HK-2 (cell line): Measurements from ENCODE around the gene TSHZ1.
"Not testable (repeated sequence)": the region's sequence is repeated elsewhere in the genome, so short reads cannot be mapped to it uniquely, and the experiment has no call there.

Experiments
- DNase-seq: peaks from one replicate; pipeline ENCODE4 v3.0.0-alpha.2; 2018; ENCODE audit not compliant: unreplicated experiment

Gene TSHZ1

DNA sequence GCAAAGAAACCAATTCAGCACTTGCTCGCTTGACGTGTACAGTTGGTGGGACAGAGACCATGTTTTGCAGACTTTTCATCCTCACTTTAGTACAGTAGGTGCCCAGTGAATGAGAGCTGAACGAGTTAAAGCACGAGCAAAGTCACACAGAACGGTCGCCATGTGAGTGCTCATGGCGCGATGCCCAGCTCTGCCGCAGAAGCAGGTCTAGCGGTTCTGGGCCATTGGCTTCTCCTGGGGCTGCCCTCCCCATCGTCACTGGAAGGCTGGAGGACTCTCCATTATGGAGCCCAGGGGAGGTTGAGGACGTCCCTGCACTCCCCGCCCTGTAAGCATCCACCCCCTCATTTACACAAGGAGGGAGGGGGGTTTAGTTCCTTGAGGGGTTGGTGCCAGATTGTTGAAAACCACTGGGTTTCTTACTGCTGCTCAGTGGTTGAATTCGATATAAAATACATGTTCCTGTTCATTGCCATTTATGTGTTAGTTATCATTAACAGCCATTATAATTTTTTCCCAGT is 26.6 kb upstream of the TSHZ1 start:
- DNase-seq: no peak

DNA sequence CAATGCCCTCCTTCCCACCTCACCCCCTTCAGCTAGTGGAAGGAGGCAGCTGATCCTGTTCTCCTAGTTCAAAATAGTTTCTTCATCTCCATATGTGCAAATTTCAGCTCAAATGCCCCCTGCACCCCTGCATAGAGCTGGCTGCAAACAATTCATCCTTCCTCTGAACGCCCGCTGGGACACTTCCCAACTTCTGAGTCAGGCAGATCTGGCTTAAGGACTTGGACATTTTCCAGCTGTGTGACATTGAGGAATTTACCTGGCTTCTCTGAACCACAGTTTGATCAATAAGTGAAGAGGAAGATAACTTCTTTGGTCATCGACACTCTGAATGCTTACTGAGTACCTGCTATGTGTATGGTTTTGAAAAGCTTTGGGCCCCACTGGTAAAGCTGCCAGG is 25.1 kb upstream of the TSHZ1 start:
- DNase-seq: no peak

DNA sequence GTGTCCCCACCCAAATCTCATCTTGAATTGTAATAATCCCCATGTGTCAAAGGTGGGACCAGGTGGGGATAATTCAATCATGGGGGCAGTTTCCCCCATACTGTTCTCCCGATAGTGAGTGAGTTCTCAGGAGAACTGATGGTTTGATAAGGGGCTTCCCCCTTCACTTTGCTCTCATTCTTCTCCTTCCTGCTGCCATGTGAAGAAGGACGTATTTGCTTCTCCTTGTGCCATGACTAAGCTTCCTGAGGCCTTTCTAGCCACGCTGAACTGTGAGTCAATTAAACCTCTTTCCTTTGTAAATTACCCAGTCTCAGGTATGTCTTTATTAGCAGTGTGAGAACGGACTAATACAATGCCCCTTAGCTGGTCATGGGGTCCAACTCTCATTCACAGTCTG is 22.9 kb upstream of the TSHZ1 start:
- not testable (repeated sequence) for DNase-seq

DNA sequence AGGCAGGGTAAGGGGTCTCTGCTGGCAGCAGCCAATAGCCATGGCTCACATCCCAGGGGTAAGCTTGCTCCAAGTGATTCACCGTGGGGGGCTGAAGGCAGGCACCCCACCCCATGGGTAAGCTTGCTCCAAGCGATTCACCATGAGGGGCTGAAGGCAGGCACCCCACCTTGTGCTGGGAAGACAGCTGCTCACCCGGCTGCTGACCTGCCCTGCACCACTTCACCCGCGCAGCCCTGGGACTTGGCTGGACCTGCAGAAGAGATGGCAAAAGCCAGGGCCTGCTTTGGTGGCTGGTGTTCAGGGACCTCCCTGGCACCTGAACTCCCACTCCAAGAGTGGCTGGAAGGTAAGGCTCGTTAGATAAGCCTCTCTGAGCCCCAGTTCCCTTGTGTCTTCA is 20.9 kb upstream of the TSHZ1 start:
- no peak for DNase-seq

DNA sequence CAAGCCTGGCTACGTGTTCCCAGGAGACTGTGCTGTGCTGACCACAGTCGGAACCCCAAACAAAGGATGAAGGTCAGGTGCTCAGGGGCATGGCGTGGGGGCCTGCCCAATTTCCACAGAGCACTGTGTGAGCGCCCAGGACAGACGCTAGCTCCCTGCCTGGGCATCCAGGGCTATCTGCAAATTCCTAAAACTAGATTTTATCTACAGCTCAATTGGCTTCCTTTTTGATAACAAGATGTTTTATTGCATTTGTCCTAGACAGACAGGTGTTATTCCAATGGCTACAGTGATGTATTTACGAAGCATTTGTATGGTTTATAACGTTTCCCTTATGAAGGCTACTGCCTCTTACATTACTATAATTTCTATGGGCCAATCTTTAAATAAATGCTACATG is 17.7 kb upstream of the TSHZ1 start:
- DNase-seq: no peak

DNA sequence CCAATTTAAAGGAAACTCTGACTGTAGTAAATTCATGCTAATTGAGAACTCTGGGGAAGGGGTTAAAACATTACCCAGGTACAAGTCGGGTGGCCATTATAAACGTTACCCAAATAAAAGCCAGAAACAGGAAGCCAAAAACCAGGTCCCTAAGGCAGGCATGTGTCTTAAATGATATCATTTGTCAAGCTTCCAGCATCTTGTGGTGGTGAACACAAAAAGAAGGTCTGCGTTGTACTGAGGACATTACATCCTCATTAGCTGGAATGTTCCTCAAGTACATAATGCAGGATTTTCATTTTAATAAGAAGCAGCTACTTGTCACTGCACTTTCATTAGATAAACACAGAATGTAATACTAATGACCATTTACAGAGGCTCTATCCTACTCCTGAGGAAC is 12.6 kb upstream of the TSHZ1 start:
- DNase-seq: no peak

DNA sequence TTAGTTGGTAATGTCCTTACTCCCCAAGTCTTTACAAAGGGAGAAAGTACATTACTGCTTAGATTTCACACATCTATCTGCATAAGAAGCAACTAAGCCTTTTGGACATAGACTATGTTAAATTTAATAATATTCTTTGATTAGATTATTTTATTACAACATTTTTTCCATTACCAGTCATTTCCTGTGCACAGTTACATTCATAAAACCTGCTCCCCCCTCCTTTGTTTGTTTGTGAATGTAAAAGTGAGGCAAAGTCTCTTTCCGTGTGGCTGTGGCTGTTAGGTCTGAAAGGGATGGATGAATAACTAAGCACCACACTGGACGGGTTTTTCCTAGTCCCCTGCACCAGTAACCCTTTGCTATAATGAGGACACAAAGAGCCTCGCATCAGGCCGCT is 11.3 kb upstream of the TSHZ1 start:
- no peak for DNase-seq

DNA sequence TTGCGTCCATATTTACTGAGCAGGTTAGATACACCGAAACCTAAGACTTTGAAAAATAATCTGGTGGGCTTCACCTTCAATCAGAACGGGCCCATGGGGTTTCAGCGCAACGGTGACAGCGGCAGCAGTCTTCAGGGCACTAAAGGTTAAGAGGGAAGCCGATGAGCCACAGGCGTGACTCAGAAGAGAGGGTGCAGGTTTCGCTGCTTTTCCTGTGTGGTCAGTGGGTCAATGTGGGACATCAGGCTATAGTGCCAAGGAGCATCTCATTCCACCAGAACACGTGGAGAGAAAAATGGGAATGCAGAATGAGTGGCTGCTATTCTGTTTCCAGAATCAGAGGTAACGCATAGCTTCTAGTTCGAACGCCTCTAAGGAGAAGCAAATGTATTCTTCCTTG is 10.5 kb upstream of the TSHZ1 start:
- DNase-seq: no peak

DNA sequence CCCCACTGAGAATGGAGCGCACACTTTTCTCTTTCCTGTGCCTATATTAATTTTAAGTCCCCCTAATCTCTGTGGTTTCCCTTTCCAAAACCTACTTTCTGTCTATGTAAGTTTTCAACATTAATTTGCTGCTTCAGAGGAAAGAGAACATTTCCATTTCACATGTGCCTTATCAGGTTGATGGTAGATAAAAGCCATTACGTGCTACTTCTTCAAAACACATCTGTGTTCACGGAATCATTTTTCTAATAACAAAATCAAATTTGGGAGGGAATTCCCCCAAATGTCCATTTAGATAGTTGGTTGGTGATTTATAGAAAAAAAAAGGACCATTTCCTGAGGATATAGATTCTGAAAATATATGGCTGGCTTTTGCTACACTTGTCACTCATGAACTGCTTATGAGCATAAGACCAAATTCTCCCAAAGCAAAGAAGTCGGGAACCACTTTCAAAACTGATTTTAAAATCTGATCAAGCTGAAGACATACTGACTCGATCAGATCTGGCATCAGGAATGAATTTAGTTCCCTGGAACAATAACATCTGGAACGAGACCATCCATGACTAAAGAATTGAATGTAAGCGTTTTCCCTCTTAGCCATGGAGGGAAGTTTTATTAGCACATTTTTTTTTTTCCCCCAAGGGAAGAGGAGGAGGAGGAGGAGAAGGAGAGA is 9.9 kb upstream of the TSHZ1 start:
- DNase-seq: no peak

DNA sequence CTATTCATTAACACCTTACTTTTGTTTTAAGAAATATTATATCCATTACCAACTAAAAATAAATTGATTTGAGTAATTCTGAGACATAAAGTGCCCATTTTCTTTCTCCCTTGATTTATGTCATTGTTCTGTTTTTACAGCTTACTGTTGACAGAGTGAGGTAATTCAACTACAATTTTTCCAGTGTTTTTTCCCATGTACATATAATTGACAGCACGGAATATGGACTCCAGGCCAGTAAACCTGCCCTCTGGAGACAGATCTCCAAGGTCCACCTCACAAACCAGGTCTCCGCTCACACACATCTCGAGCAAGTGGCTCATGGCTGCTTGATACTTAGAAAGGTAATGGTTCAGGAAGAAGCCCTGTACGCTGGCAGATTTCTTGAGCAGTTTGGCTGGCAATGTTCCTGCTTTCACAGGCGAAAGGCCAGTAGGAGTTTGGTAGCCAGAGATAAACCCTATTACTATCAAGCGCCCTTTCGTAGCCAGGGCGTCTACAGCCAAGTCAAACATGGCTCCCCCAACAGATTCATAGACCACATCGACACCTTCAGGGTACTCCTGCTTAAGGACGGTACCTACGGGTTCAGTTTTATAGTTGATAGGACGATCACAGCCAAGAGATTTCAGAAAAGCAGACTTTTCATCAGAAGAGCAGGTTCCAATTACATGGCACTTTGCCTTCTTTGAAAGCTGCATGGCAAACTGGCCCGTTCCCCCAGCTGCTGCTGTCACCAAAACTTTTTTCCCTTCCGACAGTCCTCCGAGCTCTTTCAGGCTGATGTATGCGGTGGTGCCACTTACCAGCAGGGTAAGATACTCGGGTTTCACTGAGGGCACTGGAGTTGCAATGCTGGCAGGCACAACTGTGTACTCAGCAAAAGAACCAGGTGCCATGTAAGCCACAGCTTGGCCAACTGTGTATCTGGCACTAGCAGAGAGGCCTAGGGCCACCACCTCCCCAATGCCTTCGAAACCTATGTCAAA is 9.0 kb upstream of the TSHZ1 start:
- DNase-seq: no peak

DNA sequence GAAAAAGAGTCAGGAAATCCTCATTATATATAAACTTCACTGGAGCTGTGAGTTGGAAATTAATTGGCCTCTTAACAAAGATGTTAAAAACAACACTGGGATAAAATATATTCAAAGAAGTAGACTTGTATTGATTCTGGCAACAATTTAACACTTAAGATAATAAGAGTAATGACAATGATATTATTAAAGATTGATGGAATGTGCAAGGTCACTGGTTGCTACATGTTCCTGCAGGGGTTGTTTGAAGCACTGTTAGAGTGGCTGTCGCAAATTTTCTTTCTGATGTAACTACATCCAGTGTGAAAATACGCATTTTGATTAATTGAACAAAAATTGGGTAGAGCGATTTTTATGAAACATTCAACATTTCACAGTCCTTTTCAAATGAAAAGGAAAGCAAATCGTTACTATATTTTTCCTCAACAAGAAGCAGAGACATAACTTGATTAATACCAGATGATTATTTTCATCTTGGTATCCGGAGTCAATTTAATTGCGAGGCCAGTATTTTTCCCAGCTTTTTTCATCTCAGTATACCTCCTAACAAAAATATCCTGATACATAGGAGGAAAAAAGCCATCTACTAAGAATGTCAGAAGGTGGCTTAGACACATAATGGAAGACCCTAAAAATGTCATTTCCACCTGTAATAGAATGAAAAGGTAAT is 7.8 kb upstream of the TSHZ1 start:
- DNase-seq: no peak

DNA sequence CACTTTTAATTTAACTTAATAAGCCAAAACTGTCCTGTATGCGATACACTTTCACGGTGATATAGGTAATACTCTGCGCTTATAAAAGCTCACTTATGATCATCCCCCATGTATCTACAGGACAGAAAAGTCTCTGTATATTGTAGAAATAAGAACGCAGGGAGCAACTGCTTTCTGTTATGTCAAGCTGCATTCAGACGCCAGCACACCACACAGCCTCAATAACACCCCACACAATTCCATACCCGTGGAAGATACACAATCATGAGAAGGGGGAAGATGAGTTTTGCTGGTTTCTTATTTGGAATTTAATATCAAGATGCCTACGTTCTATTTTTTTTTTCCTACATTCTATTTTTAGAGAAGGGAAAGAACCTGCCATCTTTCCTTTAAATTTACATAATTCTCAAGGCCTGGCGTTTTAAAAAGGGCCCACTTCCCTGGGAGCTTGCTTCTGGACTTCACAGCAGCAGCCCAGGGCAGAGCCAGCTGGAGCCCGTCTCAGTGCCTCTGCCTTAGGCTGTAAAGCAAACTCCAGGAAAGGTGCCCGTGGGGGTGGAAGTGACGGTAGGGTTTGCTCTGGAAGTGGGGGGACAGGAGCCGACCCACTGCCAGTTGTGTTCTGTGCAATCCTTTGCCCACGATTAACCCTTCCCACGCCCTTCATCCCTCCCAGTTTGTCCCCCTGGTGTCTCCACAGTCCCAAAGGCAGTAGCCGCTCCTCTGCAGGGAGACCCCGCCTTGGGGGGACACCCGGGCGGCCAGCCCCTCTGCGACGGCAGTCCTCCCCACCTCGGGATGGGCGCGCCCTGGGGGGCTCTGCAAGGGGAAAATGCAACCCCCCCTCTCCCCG is 7.0 kb upstream of the TSHZ1 start:
- DNase-seq: no peak

DNA sequence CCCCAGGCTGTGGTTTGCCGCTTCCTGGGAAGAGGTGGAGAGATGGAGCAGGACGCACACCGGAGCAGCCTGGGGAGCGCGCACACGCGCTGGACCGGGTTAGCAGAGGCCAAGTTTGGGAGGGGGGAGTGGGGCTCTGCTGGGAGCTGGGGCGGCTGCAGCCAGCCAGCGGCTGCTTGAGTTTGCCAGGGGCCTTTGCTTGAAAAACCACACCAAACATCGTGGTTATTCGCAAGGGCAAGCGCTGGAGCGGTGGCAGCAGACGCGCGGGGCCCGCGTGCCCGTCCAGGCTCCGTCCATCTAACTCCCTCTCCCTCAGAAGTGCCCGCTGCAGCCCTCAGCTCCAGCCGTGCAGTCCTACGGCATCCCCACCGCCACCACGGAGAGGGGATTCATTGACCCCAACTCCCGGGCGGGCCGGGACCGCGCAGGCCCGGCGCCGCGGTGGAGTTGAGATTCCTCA is 6.3 kb upstream of the TSHZ1 start:
- DNase-seq: no peak

DNA sequence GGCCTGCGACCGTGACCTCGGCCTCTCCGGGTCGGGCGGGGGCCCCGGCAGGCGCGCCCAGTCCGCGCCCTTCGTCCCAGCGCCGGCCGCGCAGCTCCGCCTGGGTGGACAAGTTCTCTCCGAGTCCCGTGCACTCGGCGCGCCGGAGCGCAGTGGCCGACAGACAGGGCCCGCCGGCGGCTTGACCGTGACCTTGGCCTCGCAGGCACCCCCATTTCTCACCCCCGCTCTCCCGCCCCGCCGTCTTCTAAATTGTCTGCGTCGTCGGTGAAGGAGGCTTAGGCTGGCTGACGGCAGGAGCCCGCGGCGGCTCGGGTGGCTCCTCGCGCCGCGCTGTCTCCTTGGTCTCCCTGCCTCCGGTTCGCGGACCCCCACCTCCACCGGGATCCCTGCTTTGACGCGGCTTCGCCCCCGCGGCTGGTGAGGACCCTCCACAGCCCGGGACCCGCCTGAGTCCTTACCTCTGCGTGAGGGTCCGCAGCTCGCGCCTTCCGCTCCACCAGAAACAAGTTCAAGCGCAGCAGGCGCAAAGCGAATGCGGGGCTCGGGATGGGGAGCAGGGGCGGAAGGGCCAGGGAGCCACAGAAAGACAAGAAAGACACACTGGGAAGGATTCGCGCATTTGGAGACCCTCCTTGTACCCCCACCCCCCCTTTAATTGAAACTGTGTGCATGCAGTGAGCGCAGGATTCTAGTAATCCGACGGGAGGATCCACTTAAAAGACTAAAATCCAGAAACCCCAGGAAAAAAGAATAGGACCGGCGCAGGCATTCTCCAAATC is 5.7 kb upstream of the TSHZ1 start:
- DNase-seq: no peak

DNA sequence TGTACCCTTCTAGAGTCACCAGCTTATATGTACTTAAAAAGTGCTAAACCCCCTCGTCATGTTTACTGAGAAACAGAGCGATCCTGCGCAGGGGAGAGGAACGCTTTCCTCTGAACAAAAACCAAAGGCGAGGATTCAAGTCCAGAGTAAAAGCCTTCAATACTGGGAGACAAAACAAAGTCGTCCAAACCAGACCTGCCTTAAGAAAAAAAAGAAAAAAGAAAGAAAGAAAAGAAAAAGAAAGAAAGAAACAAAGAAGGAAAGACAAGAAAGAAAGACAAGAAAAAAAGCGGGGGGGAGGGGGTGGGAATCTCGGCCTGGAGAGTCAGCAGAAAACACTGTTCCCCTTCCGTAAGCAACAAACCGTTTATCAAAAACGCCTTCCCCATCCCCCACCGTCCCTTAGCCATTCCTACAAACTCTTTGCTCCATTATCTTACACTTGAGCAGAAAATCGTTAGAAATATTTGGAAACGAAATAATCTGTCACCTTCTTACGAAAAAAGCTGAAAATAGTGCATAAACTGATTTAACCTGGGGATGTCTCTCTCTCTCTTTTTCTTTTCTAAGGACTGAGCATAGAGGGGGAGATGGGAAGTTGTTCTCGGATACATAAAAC is 5.0 kb upstream of the TSHZ1 start:
- no peak for DNase-seq

DNA sequence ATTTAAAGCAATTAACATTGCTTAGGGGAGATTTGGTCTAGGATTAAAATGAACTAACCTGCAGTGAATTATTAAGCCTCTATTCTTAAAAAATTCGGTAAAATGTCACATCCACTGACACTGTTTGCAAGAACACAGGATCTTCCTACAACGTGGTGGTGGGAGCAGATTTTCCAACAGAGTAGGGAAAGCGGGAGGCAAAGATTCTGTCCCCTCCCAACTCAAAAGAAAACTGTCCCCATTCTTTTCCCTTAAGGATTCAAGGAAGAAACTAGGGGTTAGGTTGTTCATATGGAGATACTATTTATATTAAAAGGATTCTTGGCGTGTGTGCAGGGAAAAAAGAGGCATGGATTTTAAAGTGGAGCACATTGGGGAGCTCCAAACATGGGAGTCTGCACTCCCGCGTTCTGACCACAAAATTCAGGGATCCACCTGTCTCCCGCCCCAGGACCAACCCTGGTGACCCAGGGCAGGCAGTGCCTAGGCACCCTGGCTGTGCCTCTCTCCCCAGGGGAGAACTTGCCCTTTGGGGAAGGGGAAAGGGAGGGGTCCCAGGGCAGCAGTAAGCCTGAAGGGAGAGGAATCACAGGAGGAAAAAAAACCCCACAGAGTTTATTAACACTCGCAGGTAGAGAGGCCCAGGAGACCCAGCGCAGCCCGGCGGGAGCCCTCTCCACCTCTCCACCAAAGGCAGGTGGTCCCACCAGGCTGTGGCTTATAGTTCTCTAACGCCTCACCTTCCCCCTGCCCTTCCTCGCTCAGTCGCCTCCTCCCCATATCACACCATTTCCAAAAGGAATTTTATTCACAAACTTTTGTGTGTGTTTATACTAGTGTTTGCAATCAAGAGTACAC is 3.9 kb upstream of the TSHZ1 start:
- DNase-seq: no peak

DNA sequence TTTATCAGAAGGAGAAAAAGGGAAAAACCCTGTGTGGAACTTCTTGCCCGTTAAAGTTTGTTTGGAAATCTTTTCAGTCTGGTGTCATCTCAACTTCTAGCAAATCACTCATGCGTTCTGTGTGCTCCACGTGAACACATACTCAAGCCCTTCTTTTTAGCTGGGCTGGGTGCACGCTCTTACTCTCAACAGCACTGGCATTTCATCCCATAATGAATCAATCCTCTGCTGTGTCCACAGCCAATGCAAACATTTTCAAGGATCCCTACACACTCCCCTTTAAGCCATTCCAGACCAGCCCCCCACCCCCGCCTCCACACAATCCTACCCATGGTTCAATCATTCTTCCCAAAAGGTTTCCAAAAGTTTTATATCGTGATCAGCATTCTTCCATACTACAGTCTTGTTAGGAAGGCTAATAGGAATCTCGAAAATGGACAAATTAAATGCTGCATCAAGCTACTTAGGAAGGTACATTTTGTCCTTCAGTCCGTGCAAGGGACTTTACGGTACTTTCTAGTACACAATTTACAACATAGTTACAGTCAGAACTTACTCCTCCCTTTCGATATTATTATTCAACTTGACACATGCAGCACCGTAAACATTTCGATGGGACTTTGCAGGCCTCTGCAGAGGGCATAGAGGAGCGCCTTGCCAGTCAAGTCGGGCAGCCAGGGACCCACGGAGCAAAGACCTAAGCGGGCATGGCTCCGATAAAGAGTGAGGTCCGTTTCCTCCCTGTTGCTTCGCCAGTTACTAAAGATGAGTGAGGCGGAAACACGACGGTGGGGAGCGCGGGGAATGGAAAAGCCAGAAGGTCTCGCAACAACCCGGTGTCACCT is 3.1 kb upstream of the TSHZ1 start:
- peak; percentile 24 for DNase-seq

DNA sequence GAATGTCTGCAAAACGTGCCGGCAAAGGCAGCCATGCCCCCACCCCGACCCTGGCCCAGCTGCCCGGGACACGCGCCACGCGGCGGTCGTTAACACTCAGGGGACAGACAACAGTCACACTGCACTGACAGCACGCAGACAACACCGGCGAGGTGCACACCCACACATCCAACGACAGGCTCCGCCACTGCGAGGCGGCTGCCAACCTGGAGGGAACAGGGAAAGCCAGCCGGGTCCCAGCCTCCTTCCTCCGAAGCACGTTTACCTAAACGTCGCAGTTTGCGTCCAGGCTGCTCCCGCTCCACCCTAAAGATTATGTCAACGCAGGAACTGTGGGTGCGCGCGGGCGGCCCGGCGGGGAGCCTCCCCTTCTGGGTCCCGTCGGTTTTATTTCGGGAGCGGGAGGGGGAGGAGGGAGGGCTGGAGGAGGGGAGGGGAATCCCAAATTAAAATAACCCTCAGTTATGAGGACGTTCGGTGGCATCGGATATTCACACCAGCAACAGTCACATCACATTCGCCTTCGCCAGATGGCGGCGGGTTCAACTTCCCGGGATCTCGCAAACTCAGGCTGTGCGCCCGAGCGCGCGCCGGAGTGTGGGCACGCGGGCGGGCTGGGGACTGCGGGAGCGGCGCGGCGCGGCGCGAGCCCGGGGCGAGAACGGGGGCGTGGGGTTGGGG is 2.3 kb upstream of the TSHZ1 start:
- DNase-seq: peak; percentile 31
